NCI-H1694 (cell line): ENCODE measurements around the gene SEPTIN8.

ENCODE experiments used
- DNase-seq: peaks from one replicate; lab custom pipeline; 2025; lab: John Stamatoyannopoulos, UW

Gene SEPTIN8

GRCh38 chr5:132763181-132764036 is 13.6 kb downstream of the SEPTIN8 start:
- no peak for DNase-seq

DNA sequence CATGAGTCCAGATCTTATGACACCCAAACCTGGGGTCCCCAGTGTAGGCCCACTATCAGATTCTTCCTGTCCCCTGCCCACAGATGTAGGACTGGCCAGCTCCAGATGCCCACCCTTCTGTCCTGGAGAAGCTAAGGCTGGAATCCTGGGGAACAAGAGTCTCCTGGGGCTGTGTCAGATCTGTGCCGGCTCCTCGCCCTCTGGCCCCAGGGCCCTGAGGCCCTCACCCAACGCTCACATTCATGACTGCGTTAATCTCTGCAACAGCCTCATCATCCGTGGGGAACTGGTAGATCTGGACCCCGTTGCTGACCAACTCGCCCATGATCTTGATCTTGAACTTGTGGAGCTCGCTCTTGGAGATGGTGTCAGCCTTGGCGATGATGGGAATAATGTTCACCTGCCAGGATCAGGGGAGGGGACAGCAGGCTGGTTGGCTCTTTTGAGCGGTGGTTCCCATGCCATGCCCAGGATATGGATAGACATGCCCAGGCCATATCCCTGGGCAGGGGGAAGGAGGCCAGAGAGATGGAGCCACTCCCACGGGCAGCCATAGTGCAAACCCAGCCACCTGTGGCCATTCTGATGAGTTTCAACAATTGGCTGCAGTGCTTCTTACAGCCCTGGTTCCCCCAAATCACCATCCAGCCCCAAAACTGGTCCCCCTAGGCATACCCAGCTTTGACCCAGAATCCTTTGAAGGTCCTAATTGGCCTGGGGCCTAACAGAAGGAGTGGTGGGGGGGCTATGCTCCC is 14.6 kb downstream of the SEPTIN8 start:
- DNase-seq, result no peak

- no peak for DNase-seq
These were observed 15.5 kb downstream of the SEPTIN8 start for GRCh38 chr5:132761321-132762240.

- DNase-seq, result no peak
These were observed 16.3 kb downstream of the SEPTIN8 start for GRCh38 chr5:132760601-132761317.

- DNase-seq, result no peak
These were observed 17.0 kb downstream of the SEPTIN8 start for GRCh38 chr5:132760049-132760420.

DNA sequence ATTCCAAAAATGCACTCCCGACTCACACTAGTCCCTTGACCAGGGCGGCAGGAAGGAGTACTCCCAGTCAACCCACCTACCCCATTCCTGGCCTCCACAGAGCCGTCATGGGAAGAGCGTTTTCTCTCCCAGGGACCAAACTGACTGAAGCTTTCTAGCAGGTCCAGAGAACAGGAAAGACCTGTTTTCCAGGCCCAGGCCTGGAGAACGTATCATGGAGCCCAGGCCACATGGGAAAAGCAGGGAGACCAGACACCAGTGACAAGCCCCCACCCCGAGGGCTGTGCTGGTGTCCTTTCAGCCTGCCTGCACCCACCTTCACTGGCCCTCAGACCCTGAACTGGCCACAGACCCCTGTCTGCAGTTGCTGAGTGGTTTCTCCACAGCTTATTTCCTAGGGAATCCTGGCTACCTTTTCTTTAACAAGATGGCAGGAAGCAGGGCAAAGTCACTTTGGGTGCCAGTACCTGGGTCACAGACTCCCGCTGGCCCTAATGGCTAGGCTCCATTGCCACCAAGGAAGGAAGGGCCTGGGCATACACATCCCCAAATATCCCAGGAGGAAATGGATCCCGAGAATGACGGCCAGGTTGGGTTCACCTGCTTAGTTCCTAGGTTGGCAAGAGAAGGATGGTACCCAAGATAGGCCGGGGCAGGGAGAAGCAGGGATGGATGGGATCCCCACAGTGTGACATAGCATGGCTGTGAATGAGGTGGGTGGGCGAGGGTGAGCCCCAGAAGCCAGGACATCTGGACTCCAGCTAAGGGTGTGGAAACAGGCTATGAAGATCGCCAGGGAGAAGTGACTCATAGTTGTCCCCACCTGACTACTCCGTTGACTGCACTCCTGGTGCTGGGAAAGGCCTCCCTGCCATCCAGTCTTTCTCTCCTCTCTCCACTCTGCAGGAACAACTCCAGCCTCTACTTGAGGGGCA is 17.7 kb downstream of the SEPTIN8 start:
- no peak for DNase-seq

DNA sequence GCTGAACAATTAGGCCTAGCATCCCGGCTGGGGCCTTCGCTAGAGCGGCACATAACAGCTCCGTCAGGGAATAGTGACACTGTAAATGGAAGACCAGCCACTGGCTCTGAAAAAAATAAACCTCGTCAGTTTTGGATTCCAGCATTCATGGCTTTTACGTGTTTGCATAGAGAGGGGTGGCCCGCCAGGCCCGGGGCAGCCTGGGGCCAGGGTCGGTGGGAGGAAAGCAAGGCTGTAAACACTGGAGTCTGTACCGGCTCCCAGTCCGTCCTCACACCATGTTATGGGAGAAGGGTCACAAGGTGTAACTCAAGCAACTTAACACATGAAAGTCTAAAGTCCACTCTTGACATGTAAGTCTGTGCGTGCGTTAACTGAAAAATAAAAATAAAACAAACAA is 18.6 kb downstream of the SEPTIN8 start:
- no peak for DNase-seq

- no peak for DNase-seq
These were observed 20.5 kb downstream of the SEPTIN8 start for GRCh38 chr5:132756542-132756941.

DNA sequence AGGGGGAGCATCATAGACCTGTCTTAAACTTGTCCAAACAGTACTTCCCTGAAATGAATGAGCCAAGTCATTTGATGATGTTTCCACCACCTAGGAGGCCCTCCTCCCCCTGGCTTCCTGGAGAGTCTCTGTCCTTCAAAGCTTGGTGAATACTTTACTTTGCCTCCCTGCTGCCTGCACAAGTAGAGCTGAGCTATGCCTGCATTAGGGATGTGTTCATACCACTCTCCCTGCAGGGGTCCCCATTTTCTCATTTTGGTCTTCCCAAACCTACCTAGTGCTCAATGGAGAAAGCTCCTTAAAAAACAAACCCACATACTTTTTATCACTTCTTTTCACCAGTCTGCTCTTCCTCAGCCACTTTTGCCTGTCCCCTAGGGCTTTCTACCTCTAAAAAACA is 22.1 kb downstream of the SEPTIN8 start:
- DNase-seq, result no peak

DNA sequence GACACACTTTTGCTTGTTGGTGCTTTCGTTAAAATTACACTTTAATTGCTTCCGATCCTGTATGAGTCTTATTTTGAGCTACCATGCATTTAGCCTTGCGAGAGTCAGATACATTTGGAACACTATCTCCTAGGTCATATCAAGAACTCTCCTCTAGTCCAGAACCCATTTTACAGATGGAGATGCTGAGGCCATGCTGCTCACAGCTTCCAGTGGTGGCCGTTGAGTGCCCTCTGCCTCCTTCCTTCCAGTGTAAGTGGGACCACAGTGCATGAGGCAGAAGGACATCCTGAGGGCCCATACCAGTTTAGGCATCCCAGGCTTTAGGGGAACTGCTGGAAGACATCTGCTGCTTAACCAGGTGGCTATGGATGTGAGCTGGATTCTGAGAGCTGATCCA is 22.9 kb downstream of the SEPTIN8 start:
- DNase-seq, result no peak

DNA sequence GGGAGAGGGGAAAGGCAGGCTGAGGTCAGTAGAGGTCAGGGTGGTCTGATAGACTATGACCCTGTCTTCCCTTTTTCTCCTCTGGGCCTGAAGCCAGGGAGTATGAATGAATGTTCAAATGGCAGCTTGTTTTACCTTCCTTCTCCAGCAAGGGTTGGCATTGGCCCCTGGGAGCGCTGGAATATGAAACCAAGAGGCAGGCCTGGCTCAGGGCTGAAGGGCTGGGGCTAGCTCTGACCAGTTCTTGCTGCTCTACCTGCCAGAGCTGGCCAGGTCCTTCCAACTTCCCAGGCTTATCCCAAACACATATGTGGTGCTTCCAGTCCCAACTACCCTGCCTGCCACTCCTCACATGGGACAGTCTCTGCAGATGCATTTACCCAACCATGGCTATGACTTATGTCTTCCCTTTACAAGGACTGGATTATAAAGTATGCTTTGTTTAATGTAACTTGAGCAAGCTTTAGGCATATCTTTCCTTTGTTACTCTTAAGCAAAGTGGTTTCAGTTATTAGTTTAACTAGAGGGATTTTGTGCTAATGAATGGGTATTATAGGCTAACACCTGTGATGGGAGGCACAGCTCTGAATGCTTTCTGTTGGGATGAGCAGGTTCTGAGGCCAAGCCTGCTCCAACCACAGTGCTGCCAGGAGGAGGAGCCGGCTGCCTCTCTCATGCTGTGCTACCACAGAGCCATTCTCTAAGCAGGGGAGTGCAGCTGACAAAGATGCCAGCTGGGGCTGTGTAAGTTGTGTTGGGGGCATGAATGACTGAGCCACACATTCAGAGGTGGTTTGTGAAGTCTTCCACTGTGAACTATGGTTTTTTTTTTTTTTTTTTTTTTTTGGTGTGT is 23.7 kb downstream of the SEPTIN8 start:
- DNase-seq, result no peak

DNA sequence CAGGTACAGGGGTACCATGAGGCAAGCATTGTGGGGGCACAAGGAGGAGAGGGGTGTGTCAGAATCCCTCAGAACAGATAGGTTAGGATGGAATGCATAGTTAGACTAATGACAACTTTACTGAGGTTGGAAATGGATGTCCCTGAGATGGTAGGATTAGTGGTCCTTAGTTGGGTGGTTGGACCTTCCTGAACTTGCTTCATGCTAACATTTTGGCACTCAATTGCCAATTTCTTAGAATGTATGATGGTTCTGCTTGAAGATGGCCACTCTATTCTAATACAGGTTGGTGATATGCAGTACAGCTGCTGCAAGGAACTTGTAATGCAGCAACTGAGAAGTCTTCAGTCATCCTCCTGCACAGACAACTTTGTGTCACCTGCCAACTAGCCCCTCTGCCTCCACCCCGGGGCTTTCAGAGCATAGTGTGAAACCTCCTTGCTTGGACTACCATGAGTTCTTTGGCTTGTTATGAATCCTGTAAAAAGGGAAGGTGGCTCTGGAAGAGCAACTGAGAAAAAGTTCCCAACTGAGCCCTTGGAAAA is 24.4 kb downstream of the SEPTIN8 start:
- DNase-seq, result no peak

GRCh38 chr5:132751971-132752580 is 25.0 kb downstream of the SEPTIN8 start:
- DNase-seq, result no peak

GRCh38 chr5:132751444-132751843 is 25.6 kb downstream of the SEPTIN8 start:
- DNase-seq, result no peak

- no peak for DNase-seq
These were observed 26.4 kb downstream of the SEPTIN8 start for GRCh38 chr5:132750471-132751230.

DNA sequence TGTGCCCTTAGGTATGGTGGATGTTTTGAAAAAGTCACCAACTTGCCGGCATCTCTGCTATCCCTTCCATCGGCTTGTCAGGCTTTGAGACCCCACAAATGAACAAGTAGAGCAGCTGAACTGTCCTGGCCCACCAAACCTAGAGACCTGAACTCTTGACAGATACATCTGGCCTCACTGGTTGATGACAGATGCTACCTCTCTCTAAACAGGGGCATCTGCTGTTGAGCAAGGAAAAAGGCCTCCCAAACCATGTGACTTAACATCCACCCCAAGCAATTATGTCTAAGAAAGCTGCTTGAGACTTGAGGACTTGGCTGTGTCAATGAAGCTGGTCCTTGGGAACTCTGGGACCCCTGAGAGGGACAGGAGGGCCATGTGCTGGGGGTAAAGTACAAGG is 27.5 kb downstream of the SEPTIN8 start:
- no peak for DNase-seq

- no peak for DNase-seq
These were observed 28.5 kb downstream of the SEPTIN8 start for GRCh38 chr5:132748522-132749000.
